Measurements from ENCODE around the gene TRPV2. TPM values are rescaled to one million over a fixed set of nuclear protein-coding genes. Genes with fewer than 3 reads are reported as not detected.
"Not testable (repeated sequence)": the region's sequence is repeated elsewhere in the genome, so short reads cannot be mapped to it uniquely, and the experiment has no call there.

Gene TRPV2
- total RNA-seq, 2 donors from 2014 or later: 7.1 to 11.0 TPM

- H3K4me3 ChIP-seq: no peak overlapping the region
- no peaks in the 10 kb centered on the region for H3K4me1 ChIP-seq (replicated peaks)
- DNase-seq (ENCODE audit: low spot score): no peak
- H3K27ac ChIP-seq: no peak overlapping the region
- 43% methylated on average over 9 of the region's 9 CpGs for WGBS
- H3K9me3 ChIP-seq: no peaks in the 10 kb centered on the region
- no peak for TF ChIP-seq POLR2AphosphoS5 (IDR thresholded peaks at IDR 0.05)
- no peak for TF ChIP-seq CTCF (IDR thresholded peaks at IDR 0.05)
- no peak for TF ChIP-seq POLR2A (IDR thresholded peaks at IDR 0.05)
- H3K36me3 ChIP-seq: no peaks in the 10 kb centered on the region
- no peaks in the 10 kb centered on the region for H3K27me3 ChIP-seq (replicated peaks; ENCODE audit: insufficient read depth)
- intact Hi-C loops (cut with DNase I): no loop called here
These were observed 16.8 kb upstream of the TRPV2 start for GRCh38 chr17:16398270-16399267.

- H3K9me3 ChIP-seq; H3K36me3 ChIP-seq; DNase-seq (ENCODE audit: low spot score); H3K27me3 ChIP-seq (replicated peaks; ENCODE audit: insufficient read depth); H3K27ac ChIP-seq; intact Hi-C loops (cut with DNase I); H3K4me3 ChIP-seq; H3K4me1 ChIP-seq (replicated peaks): not testable (repeated sequence)
- 92% methylated on average over 9 of the region's 9 CpGs for WGBS
These were observed 11.5 kb upstream of the TRPV2 start for GRCh38 chr17:16403847-16404246.

- Histone ChIP-seq H3K27me3 (replicated peaks; ENCODE audit: insufficient read depth) (no peaks in the 10 kb centered on the region), H3K4me1 (replicated peaks) (no peaks in the 10 kb centered on the region), H3K9me3 (no peaks in the 10 kb centered on the region), H3K36me3 (no peaks in the 10 kb centered on the region), H3K4me3 (peak overlapping the region; percentile 30 to 42), H3K27ac (peak overlapping the region; percentile 61 to 74)
- intact Hi-C loops (cut with DNase I): no loop called here
- no peak for DNase-seq (ENCODE audit: low spot score)
- TF ChIP-seq POLR2AphosphoS5 (IDR thresholded peaks at IDR 0.05): no peak
- TF ChIP-seq POLR2A (IDR thresholded peaks at IDR 0.05): no peak
- TF ChIP-seq CTCF (IDR thresholded peaks at IDR 0.05): no peak
- WGBS: 5% methylated on average over 66 of the region's 67 CpGs
These were observed 8.4 kb upstream of the TRPV2 start for GRCh38 chr17:16406742-16407674.

GRCh38 chr17:16407911-16408588, 7.3 kb upstream of the TRPV2 start:
- intact Hi-C loops (cut with DNase I): no loop called here
- peak; percentile 46 for DNase-seq (ENCODE audit: low spot score)
- H3K27ac ChIP-seq: peak overlapping the region; percentile 62 to 74

More at GRCh38 chr17:16407911-16408588, 7.3 kb upstream of the TRPV2 start:
- H3K36me3 ChIP-seq: no peaks in the 10 kb centered on the region
- no peaks in the 10 kb centered on the region for H3K9me3 ChIP-seq
- H3K4me1 ChIP-seq (replicated peaks): no peaks in the 10 kb centered on the region
- H3K4me3 ChIP-seq: no peak overlapping the region
- no peaks in the 10 kb centered on the region for H3K27me3 ChIP-seq (replicated peaks; ENCODE audit: insufficient read depth)
- TF ChIP-seq POLR2A (IDR thresholded peaks at IDR 0.05) (no peak), POLR2AphosphoS5 (IDR thresholded peaks at IDR 0.05) (no peak), CTCF (IDR thresholded peaks at IDR 0.05) (no peak)
- WGBS: 13% methylated on average over 14 of the region's 14 CpGs
